ENCODE results near the gene BAZ2A.

DNA sequence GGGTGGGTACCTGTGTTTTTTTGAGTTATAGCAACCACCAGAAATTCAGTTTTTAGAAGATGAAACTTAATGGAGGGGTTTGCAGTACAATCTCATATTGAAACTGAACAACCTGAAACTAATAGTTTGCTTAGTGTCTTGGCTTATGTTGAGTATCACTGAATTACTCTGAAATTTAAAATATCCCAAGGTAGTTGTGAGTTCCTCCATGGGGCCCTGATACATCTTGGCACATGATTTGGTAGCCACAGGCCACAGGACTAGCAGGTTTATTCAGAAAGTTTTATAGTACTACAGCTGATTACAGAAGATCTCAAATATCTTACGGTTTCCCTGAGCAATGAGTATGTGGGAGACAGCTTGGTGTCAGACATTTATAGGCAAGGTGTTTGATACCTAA, 47.6 kb upstream of the BAZ2A start:
- TF ChIP-seq, protein P1, sequence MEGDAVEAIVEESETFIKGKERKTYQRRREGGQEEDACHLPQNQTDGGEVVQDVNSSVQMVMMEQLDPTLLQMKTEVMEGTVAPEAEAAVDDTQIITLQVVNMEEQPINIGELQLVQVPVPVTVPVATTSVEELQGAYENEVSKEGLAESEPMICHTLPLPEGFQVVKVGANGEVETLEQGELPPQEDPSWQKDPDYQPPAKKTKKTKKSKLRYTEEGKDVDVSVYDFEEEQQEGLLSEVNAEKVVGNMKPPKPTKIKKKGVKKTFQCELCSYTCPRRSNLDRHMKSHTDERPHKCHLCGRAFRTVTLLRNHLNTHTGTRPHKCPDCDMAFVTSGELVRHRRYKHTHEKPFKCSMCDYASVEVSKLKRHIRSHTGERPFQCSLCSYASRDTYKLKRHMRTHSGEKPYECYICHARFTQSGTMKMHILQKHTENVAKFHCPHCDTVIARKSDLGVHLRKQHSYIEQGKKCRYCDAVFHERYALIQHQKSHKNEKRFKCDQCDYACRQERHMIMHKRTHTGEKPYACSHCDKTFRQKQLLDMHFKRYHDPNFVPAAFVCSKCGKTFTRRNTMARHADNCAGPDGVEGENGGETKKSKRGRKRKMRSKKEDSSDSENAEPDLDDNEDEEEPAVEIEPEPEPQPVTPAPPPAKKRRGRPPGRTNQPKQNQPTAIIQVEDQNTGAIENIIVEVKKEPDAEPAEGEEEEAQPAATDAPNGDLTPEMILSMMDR (IDR thresholded peaks at IDR 0.05), result no peak
- peak; percentile 16 for TF ChIP-seq POLR2AphosphoS5 (IDR thresholded peaks at IDR 0.05)

All from prostate gland (tissue), 2 donors.